NCI-H2029 treated with DMSO at 0.1 percent for 48 hours (cell line): ENCODE measurements around the gene LTBP2.

ENCODE experiments used
- DNase-seq: peaks from one replicate; lab custom pipeline; 2025; lab: John Stamatoyannopoulos, UW

Gene LTBP2

DNA sequence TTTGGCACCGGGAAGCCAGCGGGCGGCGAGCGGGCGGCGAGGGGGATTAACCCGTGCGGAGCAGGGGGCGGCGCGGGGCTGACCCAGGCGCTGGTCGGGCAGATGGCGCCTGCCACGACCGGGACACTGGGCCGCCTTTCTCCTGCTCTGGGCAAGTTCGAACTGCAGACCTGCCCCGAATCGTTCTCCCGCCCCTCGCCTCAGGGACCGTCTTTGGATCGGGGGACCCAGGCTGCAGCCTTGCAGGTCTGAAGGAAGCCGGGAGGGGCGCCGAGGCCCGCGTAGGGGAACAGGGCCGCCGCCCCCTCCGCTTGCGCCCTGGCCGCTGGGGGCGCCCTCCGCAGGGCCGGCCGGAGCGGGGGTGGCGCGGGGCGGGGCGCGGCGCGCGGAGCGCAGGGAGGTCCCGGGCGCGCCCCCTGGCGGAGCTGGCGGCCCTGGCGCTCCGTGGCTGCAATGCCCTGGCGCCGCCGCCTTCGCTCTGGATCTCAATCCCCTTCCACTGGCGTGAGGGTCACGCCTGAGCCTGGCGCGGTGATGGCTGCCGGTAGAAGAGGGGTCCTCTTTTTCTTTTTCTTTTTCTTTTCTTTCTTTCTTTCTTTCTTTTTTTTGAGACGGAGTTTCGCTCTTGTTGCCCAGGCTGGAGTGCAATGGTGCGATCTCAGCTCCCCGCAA is 449 bp upstream of the LTBP2 start:
- DNase-seq, result no peak

GRCh38 chr14:74610866-74611649 is 979 bp downstream of the LTBP2 start:
- no peak for DNase-seq

- no peak for DNase-seq
Measured at GRCh38 chr14:74610199-74610865, 1.7 kb downstream of the LTBP2 start.

GRCh38 chr14:74609721-74610120 is 2.3 kb downstream of the LTBP2 start:
- no peak for DNase-seq

GRCh38 chr14:74608959-74609611 is 3.0 kb downstream of the LTBP2 start:
- DNase-seq, result peak; percentile 22

DNA sequence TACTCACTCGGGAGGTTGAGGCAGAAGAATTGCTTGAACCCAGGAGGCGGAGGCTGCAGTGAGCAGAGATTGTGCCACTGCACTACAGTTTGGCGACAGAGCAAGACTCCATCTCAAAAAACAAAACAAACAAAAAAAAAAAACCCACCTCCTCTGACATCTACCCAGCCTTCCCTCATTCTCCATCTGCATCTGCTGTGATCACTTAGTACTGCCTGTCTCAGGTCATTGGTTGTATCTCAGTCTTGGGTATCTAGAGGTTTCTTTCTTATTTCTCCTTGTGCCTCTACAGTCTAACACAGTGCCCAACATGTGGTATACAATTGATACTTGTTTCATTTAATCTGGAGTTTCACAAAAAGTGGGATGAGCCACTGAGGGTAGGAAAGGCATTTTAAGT is 5.3 kb downstream of the LTBP2 start:
- no peak for DNase-seq

GRCh38 chr14:74605531-74606223 is 6.4 kb downstream of the LTBP2 start:
- DNase-seq, result no peak

DNA sequence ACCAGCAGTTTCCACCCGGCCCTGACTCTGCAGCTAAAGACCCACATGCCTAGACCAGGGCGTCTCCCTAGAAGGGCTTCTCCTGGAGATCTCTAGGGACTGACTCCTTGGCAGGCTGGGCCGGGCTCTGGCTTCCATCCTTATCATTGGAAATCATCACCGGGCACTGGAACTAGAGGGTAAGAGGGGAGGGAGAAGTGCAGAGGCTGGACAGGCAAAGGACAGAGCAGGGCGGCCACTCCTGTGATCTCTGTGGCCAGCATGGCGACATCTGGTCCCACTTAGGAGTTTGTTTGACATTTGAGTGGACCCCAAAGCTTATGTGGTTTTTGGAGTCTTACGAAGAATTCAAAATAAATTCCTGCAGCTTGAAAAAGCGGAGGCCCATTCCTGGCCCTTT is 7.1 kb downstream of the LTBP2 start:
- no peak for DNase-seq

GRCh38 chr14:74604157-74604556 is 7.9 kb downstream of the LTBP2 start:
- DNase-seq, result no peak

DNA sequence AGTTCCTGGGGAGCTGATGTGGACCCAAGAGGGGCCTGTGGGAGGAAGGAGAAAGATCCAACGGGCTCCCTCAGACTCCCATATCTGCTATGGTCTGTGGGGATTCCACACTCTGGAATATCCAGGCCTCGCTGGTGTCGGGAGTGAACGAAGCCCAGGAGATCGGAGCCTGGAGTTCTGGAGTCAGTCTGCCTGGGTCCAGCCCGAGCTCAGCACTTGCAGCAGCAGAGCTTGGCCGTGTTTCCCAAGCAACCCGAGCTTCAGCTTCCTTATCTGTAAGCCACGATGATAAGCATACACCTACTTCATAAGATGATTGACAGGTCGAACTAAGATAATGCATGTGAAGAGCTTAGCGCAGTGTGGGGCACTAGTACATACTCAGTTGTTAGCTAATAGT is 10.1 kb downstream of the LTBP2 start:
- no peak for DNase-seq

GRCh38 chr14:74599946-74600345 is 12.1 kb downstream of the LTBP2 start:
- DNase-seq, result no peak

DNA sequence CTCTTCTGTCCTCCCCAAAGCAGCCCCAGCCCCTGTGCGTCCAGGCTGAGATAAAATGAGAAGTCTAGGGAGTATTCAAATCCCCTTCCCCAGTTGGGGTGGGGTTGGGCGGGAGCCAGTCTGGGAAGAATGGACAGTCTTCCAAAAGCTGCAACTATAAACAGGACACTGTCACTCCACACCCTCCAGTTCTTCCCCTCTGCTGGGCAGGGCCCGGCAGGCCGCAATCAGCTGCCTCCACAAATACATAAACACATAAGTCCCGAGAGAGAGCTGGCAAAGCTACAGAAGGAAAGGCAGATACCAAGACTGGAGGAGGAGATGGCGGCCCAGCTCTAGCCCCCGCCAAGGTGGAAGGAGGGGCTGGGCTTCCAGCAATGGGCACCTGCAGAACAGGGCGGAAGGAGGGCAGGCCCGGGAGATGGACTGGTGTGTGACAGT is 12.7 kb downstream of the LTBP2 start:
- no peak for DNase-seq

DNA sequence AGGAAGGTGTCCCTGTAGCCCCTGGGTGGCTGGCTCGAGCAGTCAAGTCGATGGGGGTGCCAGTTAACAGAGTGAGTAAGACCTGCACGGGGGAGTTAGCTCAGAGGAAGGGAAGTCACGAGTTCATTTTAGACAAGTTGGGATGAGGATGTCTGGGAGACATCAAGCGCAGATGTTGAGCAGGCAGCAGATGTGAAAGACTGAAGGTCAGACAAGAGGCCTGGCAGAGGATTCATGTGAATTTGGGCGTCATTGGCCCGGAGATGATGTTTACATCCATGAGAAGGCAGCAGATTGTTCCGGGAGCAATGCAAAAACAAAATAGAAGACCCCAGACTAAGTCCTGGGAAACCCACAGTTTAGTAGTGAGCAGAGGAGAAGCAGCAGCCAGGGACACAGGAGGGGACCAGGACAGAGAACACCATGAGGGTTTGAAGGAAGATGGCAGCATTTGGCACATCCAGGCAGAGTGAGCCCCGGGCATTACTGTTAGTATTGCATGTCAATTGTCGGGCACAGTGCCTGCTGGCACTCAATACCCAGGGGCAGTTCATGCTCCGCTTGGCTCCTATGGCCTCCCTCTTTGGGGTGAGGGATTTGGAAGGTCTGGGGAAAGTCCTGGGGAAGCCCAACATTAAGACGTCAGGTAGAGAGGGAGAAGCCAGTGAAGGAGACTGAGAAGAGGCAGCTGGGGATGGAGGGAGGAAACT is 15.1 kb downstream of the LTBP2 start:
- no peak for DNase-seq

DNA sequence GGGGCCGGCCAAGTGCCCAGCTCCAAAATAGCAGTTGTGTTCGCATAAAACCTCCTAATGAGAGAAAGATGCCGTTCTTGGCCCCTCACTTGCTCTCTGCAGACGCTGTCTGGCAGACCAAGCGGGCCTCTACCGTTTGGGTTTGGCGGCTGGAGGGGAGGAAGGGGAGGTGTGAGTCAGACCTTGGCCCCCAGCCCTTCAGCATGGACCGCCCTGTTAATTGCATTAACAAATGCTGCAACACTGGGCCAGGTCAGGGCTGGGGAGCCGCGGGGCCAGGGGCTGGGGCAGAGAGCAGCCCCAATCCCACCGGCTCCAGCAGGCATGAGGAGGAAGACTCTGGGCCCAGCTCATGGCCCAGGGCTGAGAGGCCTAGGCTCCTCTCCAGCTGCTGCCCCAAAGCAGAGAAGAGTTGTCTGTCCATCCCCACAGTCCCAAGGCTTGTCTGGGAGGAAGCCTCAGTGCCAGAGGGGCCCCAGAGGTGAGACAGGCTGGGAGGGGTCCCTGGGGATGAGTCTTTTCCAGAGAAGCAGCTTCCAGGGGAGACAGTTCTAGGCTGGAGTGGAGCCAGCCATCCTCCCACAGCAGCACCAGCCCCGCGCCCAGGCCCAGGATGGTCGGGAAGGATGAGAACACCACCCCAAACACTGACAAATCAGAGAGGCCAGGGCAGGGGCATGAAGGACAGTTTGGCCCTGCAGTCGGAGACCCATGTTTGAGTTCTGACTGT is 16.9 kb downstream of the LTBP2 start:
- no peak for DNase-seq

DNA sequence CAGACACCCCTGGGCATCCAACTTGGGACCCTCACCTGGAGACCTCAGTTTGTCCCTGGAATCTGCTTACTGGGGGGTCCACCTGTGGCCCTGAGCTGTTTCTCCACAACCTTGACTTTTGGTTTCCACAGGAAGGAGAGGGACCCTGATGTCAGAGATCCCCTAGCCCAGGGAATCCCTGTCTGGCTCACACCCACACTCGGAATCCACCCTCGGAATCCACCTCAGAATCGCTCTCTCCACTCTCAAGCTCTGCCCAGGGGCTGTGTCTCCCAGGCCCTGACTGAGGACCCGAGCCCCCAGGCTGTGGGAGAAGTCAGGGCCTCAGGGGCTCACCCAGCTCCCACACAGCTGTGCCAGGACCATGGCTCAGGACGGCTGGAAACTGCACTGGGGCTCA is 17.4 kb downstream of the LTBP2 start:
- no peak for DNase-seq

GRCh38 chr14:74594029-74594428 is 18.0 kb downstream of the LTBP2 start:
- no peak for DNase-seq

GRCh38 chr14:74593241-74593953 is 18.6 kb downstream of the LTBP2 start:
- no peak for DNase-seq

DNA sequence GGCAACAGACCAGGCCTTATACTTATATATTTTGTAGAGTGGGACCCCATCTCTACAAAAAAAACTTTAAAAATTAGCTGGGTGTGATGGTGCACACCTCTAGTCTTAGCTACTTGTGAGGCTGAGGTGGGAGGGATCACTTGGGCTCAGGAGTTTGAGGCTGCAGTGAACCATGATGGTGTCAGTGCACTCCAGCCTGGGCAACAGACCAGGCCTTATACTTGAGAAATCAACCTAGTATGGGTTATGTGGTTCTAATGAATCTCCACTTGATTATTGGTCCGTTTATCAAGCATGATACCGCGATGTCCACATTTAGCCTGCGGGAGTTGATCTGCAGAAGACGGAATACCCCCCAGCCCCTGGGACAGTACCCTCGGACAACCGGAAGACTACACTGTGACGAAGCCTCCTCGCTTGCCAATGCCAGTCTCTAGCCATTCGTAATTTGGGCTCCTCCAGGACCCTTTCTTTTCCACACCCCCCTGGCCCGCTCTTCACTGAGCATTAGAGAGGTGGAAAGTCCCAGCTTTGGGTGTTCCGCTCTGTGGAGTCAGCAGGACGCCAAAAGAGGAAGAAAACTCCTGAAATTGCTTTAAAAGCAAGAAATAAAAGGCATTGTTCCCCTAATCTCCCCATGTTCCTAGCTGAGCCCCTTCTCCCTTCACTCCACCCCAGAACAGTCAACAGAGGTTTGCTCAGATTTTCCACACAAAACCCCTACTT is 19.4 kb downstream of the LTBP2 start:
- DNase-seq, result no peak

DNA sequence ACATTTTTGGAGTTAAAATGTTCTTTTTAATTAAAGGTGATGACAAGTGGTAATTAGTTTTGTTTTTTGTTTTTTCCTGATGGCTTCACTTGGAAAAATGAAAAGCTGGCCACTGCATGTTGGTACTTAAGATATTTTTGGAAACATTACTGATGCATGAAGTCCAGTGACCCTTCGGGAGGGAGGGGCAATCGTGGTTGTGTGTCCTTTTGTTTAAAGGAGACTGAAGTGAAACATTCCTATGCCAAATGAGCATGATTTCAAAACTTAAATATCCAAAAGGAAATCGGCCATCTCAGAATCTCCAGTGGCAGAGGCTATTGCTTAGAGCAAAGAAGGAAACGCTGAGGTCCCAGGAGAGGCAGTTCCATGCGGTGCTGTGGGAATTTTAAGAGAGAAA is 20.1 kb downstream of the LTBP2 start:
- no peak for DNase-seq
